HFFc6 (cell line): Measurements from ENCODE around the gene MAP3K20. TPM values are rescaled to one million over a fixed set of nuclear protein-coding genes. Genes with fewer than 3 reads are reported as not detected.

Source experiments
- DNase-seq: peaks from one replicate; pipeline ENCODE4 v3.0.0-alpha.2; 2018
- H3K27ac Mint-ChIP-seq: 2 replicates; pipeline ENCODE4 v1.8.0; 2020; ENCODE audit warnings: mild to moderate bottlenecking, mixed read lengths
- H3K27me3 Mint-ChIP-seq: 2 replicates; pipeline ENCODE4 v1.8.0; 2021; ENCODE audit warnings: mild to moderate bottlenecking, moderate library complexity, mixed read lengths; ENCODE audit not compliant: insufficient read depth
- H3K36me3 Mint-ChIP-seq: 2 replicates; pipeline ENCODE4 v1.8.0; 2021; ENCODE audit warnings: low read depth, mixed read lengths
- H3K4me1 Mint-ChIP-seq: 2 replicates; pipeline ENCODE4 v1.8.0; 2020; ENCODE audit warnings: low read depth, mixed read lengths
- H3K4me3 Mint-ChIP-seq: 2 replicates; pipeline ENCODE4 v1.8.0; 2020; ENCODE audit warnings: mild to moderate bottlenecking, moderate library complexity, mixed read lengths
- H3K9me3 Mint-ChIP-seq: 2 replicates; pipeline ENCODE4 v1.8.0; 2020; ENCODE audit warnings: mild to moderate bottlenecking, mixed read lengths
- CTCF ChIP-seq: fragments of 200-600 bp; sonication (generic); IDR thresholded peaks from 2 replicates; pipeline ENCODE4 v1.5.0; 2021; ENCODE audit warnings: antibody characterized with exemption, mild to moderate bottlenecking
- total RNA-seq, 6 experiments: library from RNA; stranded (reverse); fragmentation: NEBNext Ultra II Directional; extraction: Animal tissue kit (Norgen Biotek cat#: 25700); gene quantifications; 2 replicates in 1 of 6; 3 replicates in 5 of 6; pipeline ENCODE4 v1.2.3, GENCODE V29; 2021

MAP3K20 gene
- total RNA-seq, 6 experiments from 2014 or later, result 126 to 150 (median 134) TPM

GRCh38 chr2:173099271-173099670 lies 23.6 kb downstream of the MAP3K20 start:
- H3K27me3 Mint-ChIP-seq, result no peaks in the 10 kb centered on the region
- no peak for TF ChIP-seq CTCF
- H3K9me3 Mint-ChIP-seq, result no peaks in the 10 kb centered on the region
- H3K27ac Mint-ChIP-seq, result no peak overlapping the region
- peaks cover 44% of the 10 kb centered on the region for H3K36me3 Mint-ChIP-seq
- no peak overlapping the region for H3K4me3 Mint-ChIP-seq
- DNase-seq, result no peak
- peaks cover 37% of the 10 kb centered on the region for H3K4me1 Mint-ChIP-seq

GRCh38 chr2:173099804-173100203 lies 24.2 kb downstream of the MAP3K20 start:
- TF ChIP-seq CTCF, result no peak
- Mint-ChIP-seq H3K4me3 (no peak overlapping the region), H3K4me1 (peaks cover 39% of the 10 kb centered on the region), H3K27ac (no peak overlapping the region), H3K27me3 (no peaks in the 10 kb centered on the region), H3K36me3 (peaks cover 45% of the 10 kb centered on the region), H3K9me3 (no peaks in the 10 kb centered on the region)
- no peak for DNase-seq

- peaks cover 55% of the 10 kb centered on the region for H3K36me3 Mint-ChIP-seq
- peak overlapping the region; percentile 12; the same call in 1 of the 2 replicates for H3K27ac Mint-ChIP-seq
- H3K27me3 Mint-ChIP-seq, result no peaks in the 10 kb centered on the region
- no peak for DNase-seq
- peaks cover 46% of the 10 kb centered on the region for H3K4me1 Mint-ChIP-seq
- no peaks in the 10 kb centered on the region for H3K9me3 Mint-ChIP-seq
- TF ChIP-seq CTCF, result no peak
- no peak overlapping the region for H3K4me3 Mint-ChIP-seq
Measured at GRCh38 chr2:173101687-173102086, 26.0 kb downstream of the MAP3K20 start.

GRCh38 chr2:173104156-173104555 lies 28.5 kb downstream of the MAP3K20 start:
- H3K4me1 Mint-ChIP-seq, result peaks cover 62% of the 10 kb centered on the region
- H3K27ac Mint-ChIP-seq, result no peak overlapping the region
- no peaks in the 10 kb centered on the region for H3K9me3 Mint-ChIP-seq
- H3K4me3 Mint-ChIP-seq, result no peak overlapping the region
- DNase-seq, result no peak
- H3K27me3 Mint-ChIP-seq, result no peaks in the 10 kb centered on the region; the same call in 1 of the 2 replicates
- no peak for TF ChIP-seq CTCF
- peaks cover 69% of the 10 kb centered on the region for H3K36me3 Mint-ChIP-seq

GRCh38 chr2:173106959-173107628 lies 31.4 kb downstream of the MAP3K20 start:
- Mint-ChIP-seq H3K4me1 (peaks cover 74% of the 10 kb centered on the region), H3K27me3 (no peaks in the 10 kb centered on the region; the same call in 1 of the 2 replicates), H3K27ac (peak overlapping the region; percentile 53), H3K4me3 (no peak overlapping the region), H3K36me3 (peaks cover 66% of the 10 kb centered on the region), H3K9me3 (peaks cover 6% of the 10 kb centered on the region; the same call in 1 of the 2 replicates)
- DNase-seq, result no peak
- no peak for TF ChIP-seq CTCF
